Thyroid gland (tissue), 4 donors: ENCODE data around the gene DHX30.

ENCODE experiments used
- POLR2A ChIP-seq, 2 donors: fragments of 450-650 bp; IDR thresholded peaks; one replicate each; pipeline ENCODE4 v1.6.1; 2017; ENCODE audit warnings: antibody characterized with exemption in 2 of 2, mild to moderate bottlenecking in 2 of 2, moderate library complexity in 1 of 2
- TF ChIP-seq, protein P1 (sequence below), 6 experiments: fragments of 200-600 bp in 3 of 6; fragments of 450-650 bp in 3 of 6; sonication (generic) in 3 of 6; IDR thresholded peaks; one replicate each; pipeline ENCODE4 v1.5.1; 2016 to 2019; ENCODE audit warnings: antibody characterized with exemption in 6 of 6, mild to moderate bottlenecking in 2 of 6, inconsistent platforms in 1 of 6, moderate library complexity in 1 of 6

DNA sequence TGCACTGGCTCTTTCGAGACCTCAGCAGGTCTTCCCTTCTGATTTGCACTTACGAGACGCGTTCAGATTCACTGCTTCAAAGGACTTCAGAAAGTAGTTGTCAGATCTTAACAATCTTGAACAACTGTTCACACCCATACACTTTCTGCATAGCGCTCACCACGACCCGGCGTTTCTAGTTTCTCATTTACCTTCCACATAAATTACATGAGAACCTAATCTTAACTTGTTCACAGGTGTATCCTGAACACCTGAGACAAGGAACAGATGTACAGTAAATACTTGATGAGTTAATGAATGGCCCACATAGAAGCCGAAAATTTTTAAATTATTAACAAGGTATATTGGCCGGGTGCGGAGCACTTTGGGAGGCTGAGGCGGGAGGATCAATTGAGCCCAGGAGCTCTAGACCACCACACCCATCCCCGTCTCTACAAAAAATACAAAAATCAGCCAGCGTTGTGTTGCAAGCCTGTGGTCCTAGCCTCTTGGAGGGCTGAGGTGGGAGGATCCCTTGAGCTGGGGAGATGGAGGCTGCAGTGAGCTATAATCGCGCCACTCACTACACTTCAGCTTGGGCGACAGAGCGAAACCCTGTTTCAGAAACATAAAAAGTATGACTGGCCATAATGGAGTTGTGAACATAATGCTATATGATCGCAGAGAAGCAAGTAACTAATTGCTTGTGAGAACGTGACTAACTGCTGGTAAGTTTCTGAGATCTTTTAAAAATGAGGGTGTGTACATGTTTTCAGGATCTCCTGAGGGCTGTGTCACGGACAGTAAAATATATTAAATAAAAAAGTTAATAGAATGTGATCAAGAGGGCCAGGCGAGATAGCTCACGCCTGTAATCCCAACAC is 20.3 kb upstream of the DHX30 start:
- TF ChIP-seq, protein P1, sequence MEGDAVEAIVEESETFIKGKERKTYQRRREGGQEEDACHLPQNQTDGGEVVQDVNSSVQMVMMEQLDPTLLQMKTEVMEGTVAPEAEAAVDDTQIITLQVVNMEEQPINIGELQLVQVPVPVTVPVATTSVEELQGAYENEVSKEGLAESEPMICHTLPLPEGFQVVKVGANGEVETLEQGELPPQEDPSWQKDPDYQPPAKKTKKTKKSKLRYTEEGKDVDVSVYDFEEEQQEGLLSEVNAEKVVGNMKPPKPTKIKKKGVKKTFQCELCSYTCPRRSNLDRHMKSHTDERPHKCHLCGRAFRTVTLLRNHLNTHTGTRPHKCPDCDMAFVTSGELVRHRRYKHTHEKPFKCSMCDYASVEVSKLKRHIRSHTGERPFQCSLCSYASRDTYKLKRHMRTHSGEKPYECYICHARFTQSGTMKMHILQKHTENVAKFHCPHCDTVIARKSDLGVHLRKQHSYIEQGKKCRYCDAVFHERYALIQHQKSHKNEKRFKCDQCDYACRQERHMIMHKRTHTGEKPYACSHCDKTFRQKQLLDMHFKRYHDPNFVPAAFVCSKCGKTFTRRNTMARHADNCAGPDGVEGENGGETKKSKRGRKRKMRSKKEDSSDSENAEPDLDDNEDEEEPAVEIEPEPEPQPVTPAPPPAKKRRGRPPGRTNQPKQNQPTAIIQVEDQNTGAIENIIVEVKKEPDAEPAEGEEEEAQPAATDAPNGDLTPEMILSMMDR (IDR thresholded peaks at IDR 0.05): no peak
- no peak for TF ChIP-seq POLR2A (IDR thresholded peaks at IDR 0.05)
